Urothelium cell line (cell line): ENCODE results near the gene KIF3A.

Experiments used
- DNase-seq: peaks from one replicate; pipeline ENCODE4 v3.0.0; 2011; ENCODE audit warnings: low spot score, mixed read lengths
- FAIRE-seq: peaks from 2 replicates; lab custom pipeline; 2011; peaks lifted over from hg19 to GRCh38; lab: Jason Lieb, UNC

The KIF3A gene

GRCh38 chr5:132666310-132667123, 70.8 kb downstream of the KIF3A start:
- DNase-seq (no peak), FAIRE-seq (no peak)

DNA sequence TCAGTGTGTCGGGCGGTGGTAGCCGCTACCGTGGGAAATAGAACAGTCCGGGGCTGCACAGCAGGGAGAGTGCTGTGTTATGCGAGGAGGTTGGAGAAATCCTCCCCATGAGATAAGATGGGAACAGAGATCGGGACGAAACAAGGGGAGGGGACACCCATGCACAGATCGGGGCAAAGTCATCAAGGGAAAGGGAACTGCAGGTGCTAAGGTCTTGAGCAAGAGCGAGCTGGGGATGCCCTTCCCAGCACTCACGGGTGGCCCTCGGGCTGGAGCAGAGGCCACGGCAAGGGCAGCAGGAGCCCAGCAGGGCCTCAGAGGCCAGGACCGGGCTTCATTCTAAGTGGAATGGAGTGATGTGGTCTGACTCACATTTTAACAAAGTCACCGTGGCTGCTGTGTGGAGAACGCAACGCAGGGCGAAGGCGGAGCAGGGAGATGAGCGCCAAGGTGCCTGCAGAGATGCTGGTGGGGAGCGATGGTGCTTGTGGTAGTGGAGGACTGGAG, 71.7 kb downstream of the KIF3A start:
- DNase-seq = no peak
- FAIRE-seq = no peak

GRCh38 chr5:132664696-132665209, 72.6 kb downstream of the KIF3A start:
- no peak for DNase-seq
- no peak for FAIRE-seq

- FAIRE-seq = no peak
Observed at GRCh38 chr5:132663771-132664695, 73.3 kb downstream of the KIF3A start.

GRCh38 chr5:132662925-132663770, 74.2 kb downstream of the KIF3A start:
- DNase-seq (peak; percentile 29), FAIRE-seq (no peak)

More at GRCh38 chr5:132663771-132664695, 73.3 kb downstream of the KIF3A start:
- no peak for DNase-seq

DNA sequence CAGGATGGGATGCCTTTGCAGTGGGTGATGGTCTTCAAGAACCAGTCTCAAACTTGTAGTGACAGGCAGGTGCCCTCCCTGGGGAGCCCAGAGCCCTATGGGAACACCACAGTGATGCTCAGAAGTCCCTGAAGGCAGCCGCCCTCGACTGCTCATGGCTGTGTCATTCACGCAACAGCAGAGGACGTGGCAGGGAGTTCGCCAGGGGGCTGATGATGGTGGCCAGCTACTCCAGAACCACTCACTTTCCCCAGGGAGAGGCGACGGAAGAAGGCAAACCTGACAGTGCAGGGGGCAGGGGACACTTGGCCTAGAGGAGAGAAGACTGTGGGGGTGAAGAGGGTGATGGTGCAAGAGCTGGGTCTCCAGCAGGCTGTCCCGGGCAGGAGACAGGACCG, 75.3 kb downstream of the KIF3A start:
- DNase-seq (no peak), FAIRE-seq (no peak)

DNA sequence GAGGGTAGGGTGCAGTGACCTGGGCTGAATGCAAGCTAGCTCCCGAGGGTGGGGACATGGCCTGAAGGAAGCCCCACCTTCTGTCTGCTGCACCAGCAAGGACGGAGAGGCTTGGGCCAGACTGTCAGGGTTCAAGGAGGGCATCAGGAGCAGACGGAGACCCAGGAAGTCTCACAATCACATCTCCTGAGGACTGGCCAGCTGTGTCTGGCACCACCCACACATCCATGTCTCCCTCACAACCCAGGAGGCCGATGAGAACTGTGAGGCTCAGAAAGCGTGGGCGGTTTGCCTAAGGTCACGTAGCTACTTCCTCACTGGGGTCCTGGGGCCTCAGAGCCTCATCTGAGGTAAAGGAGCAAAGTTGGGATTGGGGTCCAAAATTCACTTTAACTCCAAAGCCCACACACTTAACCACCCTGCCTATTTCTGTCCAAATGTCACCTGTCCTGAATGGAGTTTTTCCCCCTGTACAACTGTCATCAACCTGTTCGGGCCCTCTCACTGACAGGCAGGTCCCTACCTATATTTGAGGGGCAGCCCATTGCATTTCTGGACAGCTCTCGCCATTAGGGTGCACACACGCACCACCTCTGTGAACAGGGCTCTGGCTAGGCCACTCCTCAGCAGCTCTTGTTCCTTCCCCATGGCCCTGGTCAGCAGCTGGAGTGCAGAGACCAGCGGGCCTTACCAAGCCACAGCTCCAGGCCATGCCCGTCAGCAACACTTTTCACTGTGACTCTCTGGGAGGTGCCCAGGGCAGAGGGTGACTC, 75.9 kb downstream of the KIF3A start:
- DNase-seq (no peak), FAIRE-seq (no peak)

DNA sequence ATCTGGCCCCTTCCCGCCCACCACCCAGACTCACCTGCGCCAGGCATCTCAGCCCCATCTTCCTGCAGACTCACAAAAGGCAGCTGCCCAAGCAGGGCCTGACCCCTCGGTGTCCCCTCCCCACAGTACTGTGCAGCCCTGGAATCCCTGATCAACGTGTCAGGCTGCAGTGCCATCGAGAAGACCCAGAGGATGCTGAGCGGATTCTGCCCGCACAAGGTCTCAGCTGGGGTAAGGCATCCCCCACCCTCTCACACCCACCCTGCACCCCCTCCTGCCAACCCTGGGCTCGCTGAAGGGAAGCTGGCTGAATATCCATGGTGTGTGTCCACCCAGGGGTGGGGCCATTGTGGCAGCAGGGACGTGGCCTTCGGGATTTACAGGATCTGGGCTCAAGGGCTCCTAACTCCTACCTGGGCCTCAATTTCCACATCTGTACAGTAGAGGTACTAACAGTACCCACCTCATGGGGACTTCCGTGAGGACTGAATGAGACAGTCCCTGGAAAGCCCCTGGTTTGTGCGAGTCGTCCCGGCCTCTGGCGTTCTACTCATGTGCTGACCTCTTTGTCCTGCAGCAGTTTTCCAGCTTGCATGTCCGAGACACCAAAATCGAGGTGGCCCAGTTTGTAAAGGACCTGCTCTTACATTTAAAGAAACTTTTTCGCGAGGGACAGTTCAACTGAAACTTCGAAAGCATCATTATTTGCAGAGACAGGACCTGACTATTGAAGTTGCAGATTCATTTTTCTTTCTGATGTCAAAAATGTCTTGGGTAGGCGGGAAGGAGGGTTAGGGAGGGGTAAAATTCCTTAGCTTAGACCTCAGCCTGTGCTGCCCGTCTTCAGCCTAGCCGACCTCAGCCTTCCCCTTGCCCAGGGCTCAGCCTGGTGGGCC, 77.5 kb downstream of the KIF3A start:
- DNase-seq = no peak
- FAIRE-seq = no peak

DNA sequence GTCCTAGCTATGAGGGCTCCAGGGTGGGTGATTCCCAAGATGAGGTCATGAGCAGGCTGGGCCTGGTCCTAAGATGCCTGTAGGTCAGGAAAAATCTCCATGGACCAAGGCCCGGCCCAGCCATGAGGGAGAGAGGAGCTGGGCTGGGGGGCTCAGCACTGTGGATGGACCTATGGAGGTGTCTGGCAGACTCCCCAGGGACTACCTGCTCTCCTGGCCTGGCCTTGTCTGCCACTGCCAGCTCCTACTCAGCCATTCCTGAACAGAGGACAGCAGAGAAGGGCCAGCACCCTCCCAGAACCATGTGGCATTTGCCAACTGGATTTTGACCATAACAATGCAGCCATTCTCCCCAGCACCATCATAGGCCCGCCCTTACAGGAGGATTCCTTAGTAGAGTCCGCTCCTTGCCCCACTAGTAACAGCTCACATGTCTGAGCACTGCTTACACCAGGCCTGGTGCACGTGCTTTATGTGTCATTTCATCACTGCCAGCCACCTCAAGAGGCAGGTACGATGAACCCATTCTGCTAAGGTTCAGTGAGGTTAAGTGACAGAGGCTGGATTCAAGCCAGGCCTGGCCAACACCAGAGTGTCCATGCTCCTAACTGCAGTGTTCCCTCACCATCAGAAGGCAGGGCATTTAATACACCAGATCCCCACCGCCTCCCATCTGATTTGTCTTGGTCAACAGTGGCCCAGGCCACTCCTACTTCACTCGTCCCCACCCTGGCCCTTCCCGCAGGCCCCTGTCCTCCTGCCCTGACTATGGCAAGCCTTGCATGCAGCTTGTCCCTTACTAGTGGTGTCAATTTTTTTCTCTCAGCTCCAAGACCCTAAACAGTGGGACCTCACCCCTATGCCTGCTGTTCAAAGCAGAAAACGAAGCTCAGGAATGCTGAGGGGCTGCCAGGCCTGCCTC, 78.7 kb downstream of the KIF3A start:
- DNase-seq (no peak), FAIRE-seq (no peak)

GRCh38 chr5:132657676-132658380, 79.5 kb downstream of the KIF3A start, which contains the start of gene IL13:
TSS of gene IL13 (plus strand) at chr5:132658173. CDS start at chr5:132658187, 14 bp downstream.
- FAIRE-seq = no peak
- DNase-seq = no peak

GRCh38 chr5:132656774-132657355, 80.5 kb downstream of the KIF3A start:
- FAIRE-seq = no peak
- DNase-seq = no peak

DNA sequence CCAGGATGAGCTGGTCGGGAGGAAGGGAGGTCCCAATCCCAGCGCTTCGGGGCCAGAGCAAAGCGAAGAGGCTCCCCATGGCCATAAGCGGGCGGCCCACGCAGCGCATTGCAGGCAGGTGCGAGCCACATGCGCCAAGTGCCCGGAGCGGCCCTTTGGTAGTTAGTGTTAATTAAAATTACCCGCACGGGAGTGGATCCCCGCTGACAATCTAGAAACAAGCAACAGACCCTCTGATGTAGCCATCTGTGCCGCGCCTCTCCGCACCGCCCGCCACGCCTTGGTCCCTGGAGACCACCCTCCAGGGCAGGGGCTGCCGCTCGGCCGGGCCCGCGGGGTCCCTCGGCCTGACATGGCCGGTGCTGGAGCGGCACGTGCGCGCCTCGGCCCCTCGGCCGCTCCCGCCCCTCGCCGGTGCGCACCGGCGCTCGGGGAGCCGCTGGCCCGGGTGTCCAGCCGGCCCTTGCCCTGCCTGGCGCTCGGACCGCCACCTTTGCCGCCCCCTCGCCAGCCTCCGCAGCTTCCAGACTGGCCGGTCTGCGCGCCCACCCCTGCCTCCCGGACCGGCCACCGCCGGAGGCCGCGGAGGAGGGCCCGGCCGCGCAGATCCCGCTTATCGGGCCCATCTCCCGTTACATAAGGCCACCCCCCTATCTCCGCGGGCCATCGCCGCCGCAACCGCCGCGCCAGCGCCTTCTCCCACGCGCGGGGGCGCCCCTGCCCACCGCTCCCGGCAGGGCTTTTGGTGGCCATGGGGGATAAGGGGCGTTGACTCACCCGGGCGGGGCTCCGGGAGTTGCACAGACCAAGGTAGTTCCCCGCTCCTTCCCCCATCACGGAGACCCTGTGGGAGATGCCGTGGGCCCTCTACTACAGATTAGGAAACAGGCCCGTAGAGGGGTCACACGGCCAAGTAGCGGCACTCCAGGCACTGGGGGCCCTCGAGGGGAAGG, 81.2 kb downstream of the KIF3A start:
- DNase-seq (no peak), FAIRE-seq (no peak)

DNA sequence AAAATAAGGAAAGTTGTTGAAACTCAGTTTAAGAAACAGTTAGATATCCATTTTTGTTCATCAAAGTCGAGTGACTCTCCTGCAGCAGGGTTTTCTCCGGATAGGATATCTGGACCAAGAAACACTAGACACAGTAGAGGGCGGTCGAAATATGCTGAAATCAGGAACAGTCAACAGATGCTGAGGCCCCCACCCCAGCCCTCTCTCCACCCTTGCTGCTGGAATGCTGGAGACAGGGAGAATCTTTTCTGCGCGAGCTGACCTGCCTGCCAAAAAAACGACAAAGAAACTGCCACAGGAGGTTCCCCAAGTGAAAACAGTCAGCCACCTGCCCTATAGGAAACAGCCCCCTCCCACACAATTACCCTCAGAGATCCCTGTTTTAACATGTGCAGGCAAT, 83.6 kb downstream of the KIF3A start:
- DNase-seq (no peak), FAIRE-seq (no peak)

DNA sequence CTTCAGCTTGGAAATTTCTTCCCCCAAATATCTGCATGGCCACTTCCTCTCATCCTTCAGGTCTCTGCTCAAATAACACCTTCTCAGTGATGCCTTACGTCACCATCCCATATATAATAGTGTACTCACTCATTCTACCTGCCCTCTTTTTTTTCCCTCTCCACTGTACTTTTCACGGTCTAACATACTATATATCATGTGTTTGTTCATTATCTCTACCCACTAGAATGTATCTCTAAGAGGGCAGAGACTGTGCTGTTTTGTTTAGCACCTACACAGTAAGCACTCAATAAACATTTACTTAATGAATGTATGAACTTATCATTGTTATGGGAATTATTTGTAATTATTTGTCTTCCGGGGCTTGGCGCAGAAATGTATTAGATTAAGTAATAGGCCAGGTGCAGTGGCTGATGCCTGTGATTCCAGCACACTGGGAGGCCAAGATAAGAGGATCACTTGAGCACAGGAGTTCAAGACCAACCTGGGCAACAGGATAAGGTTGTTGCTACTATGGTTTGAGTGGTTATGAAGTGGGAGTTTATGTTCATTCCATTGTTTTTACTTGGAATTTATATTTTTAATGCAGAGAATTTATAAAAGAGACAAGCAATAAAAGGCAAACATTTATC, 85.4 kb downstream of the KIF3A start:
- FAIRE-seq = no peak
- no peak for DNase-seq

DNA sequence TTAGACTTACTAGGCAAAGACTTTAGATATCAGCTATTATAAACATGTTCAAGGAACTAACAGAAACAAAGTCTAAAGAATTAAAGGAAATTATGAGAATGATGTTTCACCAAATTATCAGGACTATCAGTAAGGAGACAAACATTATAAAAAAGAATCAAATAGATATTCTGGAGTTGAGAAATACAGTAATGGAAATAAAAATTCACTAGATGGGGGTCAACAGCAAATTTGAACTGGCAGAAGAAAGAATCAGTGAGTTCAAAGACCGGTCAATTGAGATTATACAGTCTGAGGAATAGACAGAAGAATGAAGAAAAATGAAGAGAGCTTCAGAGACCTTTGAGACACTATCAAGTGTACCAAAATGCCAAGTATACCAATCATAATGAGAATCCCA, 89.0 kb downstream of the KIF3A start:
- FAIRE-seq = no peak
- DNase-seq = no peak
